IPS-11a (cell line): Measurements from ENCODE around the gene PRPF40B.

Experiments
- H3K4me3 ChIP-seq: one replicate; pipeline ENCODE4 v1.5.1; 2013; ENCODE audit warnings: low read depth, low read length, control low read depth

The PRPF40B gene

GRCh38 chr12:49635036-49635435, 11.7 kb downstream of the PRPF40B start:
- H3K4me3 ChIP-seq, result no peak overlapping the region

GRCh38 chr12:49635656-49636055, 12.3 kb downstream of the PRPF40B start:
- no peak overlapping the region for H3K4me3 ChIP-seq

DNA sequence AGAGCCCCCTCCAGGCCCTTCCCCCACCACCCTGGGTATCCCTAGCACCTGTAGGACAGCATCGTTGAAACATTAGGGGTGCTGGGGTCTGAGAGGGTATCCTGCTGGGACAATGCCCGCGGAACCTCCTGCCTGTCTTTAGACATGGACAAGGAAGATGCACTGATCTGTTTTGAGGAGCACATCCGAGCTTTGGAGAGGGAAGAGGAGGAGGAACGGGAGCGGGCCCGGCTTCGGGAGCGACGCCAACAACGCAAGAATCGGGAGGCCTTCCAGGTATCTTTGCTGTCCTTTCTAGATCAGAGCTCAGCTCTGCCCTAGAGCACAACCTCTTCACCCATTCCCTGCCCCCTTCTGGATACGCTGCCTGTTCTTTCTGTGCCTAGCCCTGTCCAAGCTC, 13.2 kb downstream of the PRPF40B start:
- no peak overlapping the region for H3K4me3 ChIP-seq

DNA sequence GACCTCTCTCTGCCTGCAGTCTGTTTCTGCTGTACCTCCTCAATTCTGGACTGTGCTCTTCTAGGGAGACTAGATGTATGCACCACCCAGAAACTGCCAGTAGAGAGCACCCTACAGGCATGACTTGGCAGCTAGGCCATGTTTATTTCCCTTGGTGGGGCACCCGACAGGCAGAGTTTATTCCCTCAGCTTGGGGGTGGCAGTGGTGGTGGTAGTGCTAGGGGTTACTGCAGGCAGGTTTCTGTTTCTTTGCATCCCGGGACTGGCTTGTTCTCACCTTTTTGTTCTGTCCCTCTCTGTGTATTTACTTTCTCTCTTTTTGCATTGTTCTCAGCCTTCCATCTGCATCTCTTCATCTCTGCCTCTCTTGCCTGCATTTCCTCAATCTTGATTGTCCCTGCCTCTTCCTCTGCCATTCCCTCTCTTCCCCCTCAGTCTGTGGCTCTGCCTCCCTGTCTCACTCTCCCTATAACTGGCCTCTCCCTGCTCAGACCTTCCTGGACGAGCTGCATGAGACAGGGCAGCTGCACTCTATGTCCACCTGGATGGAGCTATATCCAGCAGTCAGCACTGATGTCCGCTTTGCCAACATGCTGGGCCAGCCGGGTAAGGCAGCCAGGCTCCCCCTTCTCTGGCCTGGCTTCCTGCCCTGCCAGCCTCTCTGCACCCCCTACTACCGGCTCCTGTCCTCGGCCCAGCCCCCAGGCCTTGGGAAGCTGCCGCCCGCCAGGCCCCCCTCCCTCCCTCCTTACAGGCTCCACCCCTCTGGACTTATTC, 13.8 kb downstream of the PRPF40B start:
- no peak overlapping the region for H3K4me3 ChIP-seq

- no peak overlapping the region for H3K4me3 ChIP-seq
Measured at GRCh38 chr12:49641748-49642369, 18.5 kb downstream of the PRPF40B start.

DNA sequence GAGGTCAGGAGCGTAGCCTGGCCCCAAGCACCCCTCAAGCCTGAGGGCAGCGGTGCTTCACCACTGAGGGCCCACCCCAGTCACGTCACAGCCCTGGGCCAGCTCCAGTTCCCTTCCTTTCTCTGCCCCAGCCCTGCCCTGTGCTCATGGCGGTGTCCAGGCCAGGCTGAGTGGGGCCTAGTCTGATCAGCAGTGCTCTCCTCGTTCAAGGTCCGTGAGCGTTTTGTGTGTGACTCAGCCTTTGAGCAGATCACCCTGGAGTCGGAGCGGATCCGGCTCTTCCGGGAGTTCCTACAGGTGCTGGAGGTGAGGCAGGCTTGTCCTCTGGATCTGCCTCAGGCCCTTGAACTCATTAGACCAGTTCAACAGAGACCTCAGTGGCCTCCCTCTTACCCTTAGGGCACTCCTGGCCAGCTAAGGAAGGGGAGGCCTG, 19.0 kb downstream of the PRPF40B start:
- H3K4me3 ChIP-seq, result no peak overlapping the region

GRCh38 chr12:49643135-49643534, 19.8 kb downstream of the PRPF40B start:
- no peak overlapping the region for H3K4me3 ChIP-seq

GRCh38 chr12:49643961-49644619, 20.7 kb downstream of the PRPF40B start:
- no peak overlapping the region for H3K4me3 ChIP-seq

DNA sequence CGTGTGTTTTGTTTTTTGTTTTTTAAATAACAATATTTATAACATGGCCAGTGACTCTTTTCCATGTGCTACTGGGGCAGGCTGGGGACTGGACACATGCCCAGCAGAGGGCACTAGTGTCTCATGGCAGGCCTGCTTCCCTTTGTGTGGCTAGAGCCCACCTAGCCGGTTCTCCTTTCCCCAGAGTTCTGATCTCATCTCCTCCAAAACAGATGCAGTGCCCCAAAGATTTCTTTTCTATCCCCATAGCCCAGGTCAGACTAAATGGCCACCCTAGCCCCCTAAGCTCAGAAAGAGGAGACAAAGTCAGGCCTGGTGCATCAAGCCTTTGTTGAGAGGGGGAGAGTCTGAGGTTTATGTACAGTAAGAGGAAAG, 21.2 kb downstream of the PRPF40B start:
- no peak overlapping the region for H3K4me3 ChIP-seq

- no peak overlapping the region for H3K4me3 ChIP-seq
Measured at GRCh38 chr12:49645146-49646039, 22.0 kb downstream of the PRPF40B start.

DNA sequence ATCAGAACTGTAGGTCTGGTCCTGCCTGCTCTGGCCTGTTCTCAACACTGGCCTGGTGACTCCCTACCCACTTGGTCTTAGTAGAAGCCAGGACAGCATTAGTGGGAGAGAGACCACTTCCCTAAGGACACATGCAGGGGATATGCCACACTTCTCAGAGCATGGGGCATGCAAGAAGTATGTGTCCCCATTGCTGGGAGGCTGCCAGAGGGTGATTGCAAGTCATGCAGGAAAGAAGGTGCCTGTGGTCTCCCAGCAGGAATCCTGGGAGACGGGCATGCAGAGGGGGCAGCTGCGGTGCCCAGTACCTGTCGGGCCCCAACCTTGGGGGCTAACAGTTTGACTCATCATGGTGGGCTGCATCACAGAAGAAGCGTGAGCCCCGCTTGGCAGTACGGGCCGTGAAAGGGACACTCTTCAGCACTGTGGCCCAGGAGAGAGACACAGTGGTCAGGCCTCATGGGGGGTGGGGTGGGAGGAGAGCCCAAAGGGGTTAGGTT, 23.0 kb downstream of the PRPF40B start:
- H3K4me3 ChIP-seq, result no peak overlapping the region

- H3K4me3 ChIP-seq, result no peak overlapping the region
Measured at GRCh38 chr12:49646871-49647654, 23.7 kb downstream of the PRPF40B start.

DNA sequence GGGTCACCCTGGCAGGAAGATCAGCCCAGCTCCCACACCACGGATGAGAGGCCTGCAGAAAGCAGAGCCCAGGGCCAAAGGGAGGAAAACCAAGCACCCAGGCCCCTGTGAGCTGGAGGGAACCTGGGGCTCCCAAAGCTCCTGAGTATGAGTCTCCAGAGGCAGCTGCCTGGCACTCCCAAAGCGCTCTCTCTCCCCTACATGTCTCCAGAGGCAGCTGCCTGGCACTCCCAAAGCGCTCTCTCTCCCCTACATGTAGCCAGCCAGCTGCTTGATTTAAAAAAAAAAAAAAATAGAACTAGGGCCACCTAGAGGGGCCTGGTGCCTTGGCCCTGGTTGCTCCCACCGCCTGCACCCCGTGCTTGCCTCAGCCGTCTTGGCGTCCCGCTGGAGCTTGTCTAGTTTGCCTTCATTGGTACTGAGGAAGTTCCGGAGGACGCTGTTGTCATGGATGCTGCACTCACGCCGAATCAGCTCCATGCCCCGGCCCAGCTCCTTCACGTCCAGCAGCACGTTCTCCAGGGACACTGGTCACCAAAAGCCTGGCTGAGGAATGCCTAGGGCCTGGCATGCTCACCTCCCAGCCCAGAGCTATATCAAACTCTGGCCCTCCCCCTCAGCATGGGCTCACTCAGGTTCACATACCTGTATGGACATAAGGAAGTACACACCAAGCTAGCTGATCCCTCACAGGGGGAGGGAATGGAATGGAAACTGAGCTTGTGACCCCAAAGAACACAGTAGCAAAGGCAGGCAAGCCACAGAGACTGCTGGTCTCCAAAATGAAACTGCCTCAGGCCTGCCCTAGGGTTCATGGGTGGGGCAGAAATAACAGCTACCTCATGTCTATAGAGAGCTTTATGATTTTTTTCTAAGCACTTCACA, 24.7 kb downstream of the PRPF40B start:
- no peak overlapping the region for H3K4me3 ChIP-seq

DNA sequence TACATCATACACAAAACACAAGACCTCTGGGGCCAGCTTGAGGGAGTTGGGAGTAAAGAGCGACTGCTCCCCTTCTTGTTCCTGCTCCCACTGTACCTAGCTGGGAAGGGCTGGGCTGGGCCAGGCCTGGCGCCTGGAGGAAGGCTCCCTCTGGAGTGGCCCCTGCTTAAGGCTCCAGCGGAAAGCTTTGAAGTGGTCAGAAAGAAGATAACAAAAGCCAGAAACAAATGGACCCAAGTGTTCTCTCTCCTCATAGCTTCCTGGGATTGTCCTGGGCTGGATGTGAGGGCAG, 25.3 kb downstream of the PRPF40B start:
- H3K4me3 ChIP-seq, result no peak overlapping the region

- no peak overlapping the region for H3K4me3 ChIP-seq
Measured at GRCh38 chr12:49649445-49649844, 26.1 kb downstream of the PRPF40B start.

DNA sequence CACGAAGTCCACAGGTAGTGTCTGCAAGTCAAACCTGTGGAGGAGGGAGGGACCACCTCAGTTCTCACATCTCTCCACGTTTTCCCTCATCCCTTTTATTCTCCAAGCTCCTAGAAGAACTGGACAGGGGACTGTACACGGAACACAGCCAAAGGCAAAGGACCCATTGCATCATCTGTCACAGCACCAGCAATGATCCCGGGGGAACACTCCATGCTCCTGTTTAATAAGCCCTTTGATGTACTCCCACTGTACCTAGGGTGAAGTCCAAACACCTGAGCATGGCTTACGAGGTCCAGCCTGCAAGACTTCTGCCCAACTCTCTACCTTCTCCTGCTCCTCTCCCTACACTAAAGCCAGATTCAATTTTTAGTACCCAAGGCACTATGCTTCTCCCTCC, 26.5 kb downstream of the PRPF40B start:
- no peak overlapping the region for H3K4me3 ChIP-seq

GRCh38 chr12:49651855-49652254, 28.5 kb downstream of the PRPF40B start:
- no peak overlapping the region for H3K4me3 ChIP-seq

DNA sequence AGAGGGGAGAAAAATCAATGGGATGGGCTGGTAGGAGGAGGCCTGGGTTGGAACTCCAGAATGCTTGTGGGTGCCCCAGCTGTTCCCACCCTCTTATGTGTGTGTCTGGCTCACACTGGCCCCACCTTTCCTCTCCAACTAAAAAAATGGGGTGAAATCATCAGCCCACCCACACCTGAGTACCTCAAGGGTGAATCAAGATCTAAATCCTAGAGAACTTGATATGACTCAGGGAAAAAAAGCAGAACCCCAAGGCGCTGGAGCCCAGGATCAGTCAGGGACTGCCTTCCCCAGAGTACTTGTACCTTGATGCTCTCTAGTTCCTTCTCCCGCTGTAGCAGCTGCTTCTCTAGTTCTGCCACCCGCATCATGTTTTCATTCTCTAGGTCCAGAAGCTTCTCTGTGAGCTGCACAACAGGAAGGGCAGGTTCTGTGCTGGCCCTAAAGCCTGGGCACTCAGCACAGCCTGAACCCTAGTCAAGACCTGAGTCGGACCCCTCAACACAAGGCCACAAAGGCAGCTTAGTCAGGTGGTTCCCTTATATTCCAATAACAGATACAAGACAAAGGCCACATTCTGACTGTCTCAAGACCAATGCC, 29.7 kb downstream of the PRPF40B start:
- no peak overlapping the region for H3K4me3 ChIP-seq

DNA sequence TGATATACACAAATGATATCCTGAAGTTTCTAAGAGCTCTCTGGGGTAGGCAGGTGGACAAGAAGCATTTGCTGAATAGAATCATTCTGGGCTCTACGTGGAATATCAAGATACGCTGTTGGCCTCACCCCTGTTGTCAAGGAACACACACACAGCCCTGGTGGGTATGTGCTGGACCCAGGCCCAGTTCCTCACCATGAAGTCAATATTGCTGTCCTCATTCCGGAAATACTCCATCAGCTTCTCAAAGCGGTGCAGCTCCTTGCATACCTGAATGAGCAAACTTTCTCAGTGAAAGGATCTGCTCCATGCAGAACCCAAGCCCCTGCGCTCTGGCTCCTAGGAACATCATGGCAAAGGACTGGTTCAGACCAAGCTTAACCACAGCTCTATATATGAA, 31.4 kb downstream of the PRPF40B start:
- H3K4me3 ChIP-seq, result no peak overlapping the region
